ENCODE data around the gene TLR2. TPM values are rescaled to one million over a fixed set of nuclear protein-coding genes. Genes with fewer than 3 reads are reported as not detected.

The TLR2 gene
- total and polyA plus RNA-seq, 7 donors, result 4.3 to 25.0 (median 10.2) TPM

GRCh38 chr4:153729895-153730294 lies 45.8 kb downstream of the TLR2 start:
- no peak overlapping the region for H3K27ac ChIP-seq
- WGBS, 2 donors, result 79 to 82% methylated on average over 2 of the region's 2 CpGs

GRCh38 chr4:153731239-153731638 lies 47.2 kb downstream of the TLR2 start:
- WGBS, 2 donors, result 41 to 48% methylated on average over 3 of the region's 3 CpGs
- no peak overlapping the region for H3K4me3 ChIP-seq
- H3K36me3 ChIP-seq, result no peaks in the 10 kb centered on the region
- intact Hi-C loops (cut with DNase I), result no loop called here
- H3K27ac ChIP-seq, result no peak overlapping the region
- no peaks in the 10 kb centered on the region for H3K4me1 ChIP-seq
- DNase-seq, result no peak
- H3K27me3 ChIP-seq, result no peaks in the 10 kb centered on the region
- no peaks in the 10 kb centered on the region for H3K9me3 ChIP-seq
- TF ChIP-seq EP300 (IDR thresholded peaks at IDR 0.05) (no peak), POLR2A (IDR thresholded peaks at IDR 0.05) (no peak), POLR2AphosphoS5 (IDR thresholded peaks at IDR 0.05) (no peak)
- TF ChIP-seq, protein P1, sequence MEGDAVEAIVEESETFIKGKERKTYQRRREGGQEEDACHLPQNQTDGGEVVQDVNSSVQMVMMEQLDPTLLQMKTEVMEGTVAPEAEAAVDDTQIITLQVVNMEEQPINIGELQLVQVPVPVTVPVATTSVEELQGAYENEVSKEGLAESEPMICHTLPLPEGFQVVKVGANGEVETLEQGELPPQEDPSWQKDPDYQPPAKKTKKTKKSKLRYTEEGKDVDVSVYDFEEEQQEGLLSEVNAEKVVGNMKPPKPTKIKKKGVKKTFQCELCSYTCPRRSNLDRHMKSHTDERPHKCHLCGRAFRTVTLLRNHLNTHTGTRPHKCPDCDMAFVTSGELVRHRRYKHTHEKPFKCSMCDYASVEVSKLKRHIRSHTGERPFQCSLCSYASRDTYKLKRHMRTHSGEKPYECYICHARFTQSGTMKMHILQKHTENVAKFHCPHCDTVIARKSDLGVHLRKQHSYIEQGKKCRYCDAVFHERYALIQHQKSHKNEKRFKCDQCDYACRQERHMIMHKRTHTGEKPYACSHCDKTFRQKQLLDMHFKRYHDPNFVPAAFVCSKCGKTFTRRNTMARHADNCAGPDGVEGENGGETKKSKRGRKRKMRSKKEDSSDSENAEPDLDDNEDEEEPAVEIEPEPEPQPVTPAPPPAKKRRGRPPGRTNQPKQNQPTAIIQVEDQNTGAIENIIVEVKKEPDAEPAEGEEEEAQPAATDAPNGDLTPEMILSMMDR (IDR thresholded peaks at IDR 0.05), result no peak

More at GRCh38 chr4:153729895-153730294, 45.8 kb downstream of the TLR2 start:
- Histone ChIP-seq H3K36me3 (no peaks in the 10 kb centered on the region), H3K9me3 (no peaks in the 10 kb centered on the region), H3K4me3 (no peak overlapping the region), H3K27me3 (no peaks in the 10 kb centered on the region), H3K4me1 (no peaks in the 10 kb centered on the region)
- TF ChIP-seq EP300 (IDR thresholded peaks at IDR 0.05) (no peak), POLR2AphosphoS5 (IDR thresholded peaks at IDR 0.05) (no peak), POLR2A (IDR thresholded peaks at IDR 0.05) (no peak)
- TF ChIP-seq, protein P1 (IDR thresholded peaks at IDR 0.05), result no peak
- no peak for DNase-seq
- intact Hi-C loops (cut with DNase I), result no loop called here

- no peak overlapping the region for H3K4me3 ChIP-seq
- intact Hi-C loops (cut with DNase I), result no loop called here
- no peaks in the 10 kb centered on the region for H3K36me3 ChIP-seq
- TF ChIP-seq EP300 (IDR thresholded peaks at IDR 0.05), result no peak
- TF ChIP-seq, protein P1 (IDR thresholded peaks at IDR 0.05), result no peak
- no peak for TF ChIP-seq POLR2A (IDR thresholded peaks at IDR 0.05)
- no peak for TF ChIP-seq POLR2AphosphoS5 (IDR thresholded peaks at IDR 0.05)
- no peaks in the 10 kb centered on the region for H3K9me3 ChIP-seq
- H3K27ac ChIP-seq, result no peak overlapping the region
- 52 to 68% methylated on average over 4 of the region's 4 CpGs for WGBS, 2 donors
- H3K27me3 ChIP-seq, result no peaks in the 10 kb centered on the region
- H3K4me1 ChIP-seq, result no peaks in the 10 kb centered on the region
- DNase-seq, result no peak
Measured at GRCh38 chr4:153733751-153734448, 49.8 kb downstream of the TLR2 start.

DNA sequence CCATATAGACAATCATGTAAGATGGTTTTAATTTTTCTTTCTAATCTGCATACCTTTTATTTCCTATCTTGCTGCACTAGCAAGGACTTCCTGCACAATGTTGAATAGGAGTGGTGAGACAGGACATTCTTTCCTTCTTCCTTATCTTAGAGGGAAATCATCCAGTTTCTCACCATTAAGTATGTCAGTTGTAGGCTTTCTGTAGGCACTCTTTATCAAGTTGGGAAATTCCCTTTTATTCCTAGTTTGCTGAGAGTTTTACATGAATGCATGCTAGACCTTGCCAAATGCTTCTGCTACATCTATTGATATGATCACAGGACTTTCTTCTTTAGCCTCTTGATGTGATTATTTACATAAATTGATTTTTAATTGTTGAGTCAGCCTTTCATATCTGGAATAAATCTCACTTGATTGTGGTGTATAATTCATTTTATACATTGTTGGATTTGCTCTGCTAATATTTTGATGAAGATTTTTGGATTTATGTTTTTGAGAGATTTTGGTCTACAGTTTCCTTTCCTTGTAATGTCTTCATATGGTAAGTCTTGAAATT lies 51.9 kb downstream of the TLR2 start:
- Histone ChIP-seq H3K27me3 (no peaks in the 10 kb centered on the region), H3K27ac (no peak overlapping the region), H3K36me3 (no peaks in the 10 kb centered on the region), H3K4me3 (no peak overlapping the region), H3K9me3 (peaks cover 0 to 6% (median under 1%) of the 10 kb centered on the region in 4 donors), H3K4me1 (no peaks in the 10 kb centered on the region)
- intact Hi-C loops (cut with DNase I), result no loop called here
- TF ChIP-seq POLR2AphosphoS5 (IDR thresholded peaks at IDR 0.05) (no peak), POLR2A (IDR thresholded peaks at IDR 0.05) (no peak), EP300 (IDR thresholded peaks at IDR 0.05) (no peak)
- TF ChIP-seq, protein P1 (IDR thresholded peaks at IDR 0.05), result no peak
- DNase-seq, result no peak
